A172 (cell line): ENCODE data around the gene ASB2. TPM values are rescaled to one million over a fixed set of nuclear protein-coding genes. Genes with fewer than 3 reads are reported as not detected.

Source experiments
- DNase-seq: peaks from one replicate; pipeline ENCODE4 v3.0.0-alpha.2; 2015; ENCODE audit warnings: low spot score
- total RNA-seq: library from RNA; depleted of rRNA; stranded (reverse); fragments of >200 nt; shearing (Covaris generic); gene quantifications from 2 replicates; pipeline ENCODE4 v1.2.3, GENCODE V29; 2014

Gene ASB2
- total RNA-seq, 1 experiment from 2014 or later: not detected

DNA sequence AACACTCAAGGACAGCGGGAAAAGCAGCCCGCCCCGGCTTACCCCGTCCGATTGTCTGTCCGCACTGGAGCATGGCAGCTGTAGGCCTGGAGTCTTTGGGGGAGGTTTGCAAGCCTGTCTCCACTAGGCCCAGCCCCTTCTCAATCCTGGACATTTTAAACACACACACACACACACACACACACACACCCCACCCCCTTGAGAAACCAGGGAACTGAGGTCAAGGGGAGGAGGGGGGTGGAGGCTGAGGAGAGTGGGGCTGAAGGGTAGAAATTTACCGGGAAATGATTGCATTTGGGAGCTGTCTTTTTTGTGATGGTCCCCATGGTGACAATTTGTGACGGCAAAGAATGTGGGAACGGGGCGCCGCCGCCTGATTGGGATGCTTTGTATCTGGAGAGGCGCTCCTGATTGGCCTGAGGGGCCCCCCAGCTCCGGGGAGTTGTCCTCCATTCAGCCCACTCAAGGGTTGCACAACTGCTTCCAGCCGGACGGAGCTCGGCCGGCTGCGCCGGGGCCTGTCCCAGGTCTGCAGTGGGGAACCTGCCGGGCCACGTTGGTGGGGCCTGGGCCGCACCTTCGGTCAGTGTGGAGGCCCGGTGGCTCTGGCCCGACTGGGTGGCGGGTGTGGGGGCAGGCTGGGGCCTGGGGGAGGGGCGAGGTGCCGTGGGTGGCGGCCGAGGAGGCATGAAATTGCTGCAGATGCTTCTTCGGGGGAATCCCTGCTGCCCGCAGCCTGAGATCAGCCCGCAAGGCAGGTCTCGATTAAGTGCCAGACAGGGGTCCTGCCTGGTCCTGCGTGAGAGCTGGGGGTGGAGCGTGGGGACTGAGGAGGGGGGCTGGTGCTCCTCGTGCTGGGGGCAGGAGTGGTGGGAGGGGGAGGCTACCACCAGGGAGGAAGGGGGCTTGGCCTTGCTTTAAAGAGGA, 49.2 kb downstream of the ASB2 start, which contains the start of gene FAM181A:
Gene FAM181A, plus strand, starts transcription at position 472 of the 927 bp plus-strand sequence. CDS start 942 bp downstream, outside the sequence.
- no peak for DNase-seq

GRCh38 chr14:93926245-93926872, 50.0 kb downstream of the ASB2 start:
- no peak for DNase-seq

DNA sequence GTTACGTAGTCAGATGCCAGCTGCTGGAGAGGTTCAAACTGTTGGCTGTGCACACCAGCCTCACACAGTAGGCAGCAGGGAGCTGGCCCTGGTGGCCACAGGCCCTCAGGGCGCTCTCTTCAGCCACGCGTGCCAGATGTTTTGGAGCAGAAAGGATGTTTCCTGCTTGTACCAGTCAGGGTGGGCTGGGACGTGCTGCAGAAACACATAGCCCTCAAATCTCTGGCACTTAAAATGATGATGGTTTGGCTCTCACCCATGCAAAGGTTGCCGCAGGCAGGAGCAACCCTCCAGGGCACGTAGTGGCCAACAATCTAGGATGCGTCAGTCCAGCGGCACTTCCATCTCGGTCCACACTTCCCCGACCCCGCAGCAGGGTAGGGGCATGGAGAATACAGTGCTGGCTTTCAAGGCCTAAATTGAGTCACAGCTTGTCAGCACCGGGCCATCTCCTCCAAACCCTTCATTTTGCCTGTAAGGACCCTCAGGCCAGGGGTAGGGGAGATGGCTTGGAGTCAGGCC, 50.9 kb downstream of the ASB2 start:
- DNase-seq: no peak

DNA sequence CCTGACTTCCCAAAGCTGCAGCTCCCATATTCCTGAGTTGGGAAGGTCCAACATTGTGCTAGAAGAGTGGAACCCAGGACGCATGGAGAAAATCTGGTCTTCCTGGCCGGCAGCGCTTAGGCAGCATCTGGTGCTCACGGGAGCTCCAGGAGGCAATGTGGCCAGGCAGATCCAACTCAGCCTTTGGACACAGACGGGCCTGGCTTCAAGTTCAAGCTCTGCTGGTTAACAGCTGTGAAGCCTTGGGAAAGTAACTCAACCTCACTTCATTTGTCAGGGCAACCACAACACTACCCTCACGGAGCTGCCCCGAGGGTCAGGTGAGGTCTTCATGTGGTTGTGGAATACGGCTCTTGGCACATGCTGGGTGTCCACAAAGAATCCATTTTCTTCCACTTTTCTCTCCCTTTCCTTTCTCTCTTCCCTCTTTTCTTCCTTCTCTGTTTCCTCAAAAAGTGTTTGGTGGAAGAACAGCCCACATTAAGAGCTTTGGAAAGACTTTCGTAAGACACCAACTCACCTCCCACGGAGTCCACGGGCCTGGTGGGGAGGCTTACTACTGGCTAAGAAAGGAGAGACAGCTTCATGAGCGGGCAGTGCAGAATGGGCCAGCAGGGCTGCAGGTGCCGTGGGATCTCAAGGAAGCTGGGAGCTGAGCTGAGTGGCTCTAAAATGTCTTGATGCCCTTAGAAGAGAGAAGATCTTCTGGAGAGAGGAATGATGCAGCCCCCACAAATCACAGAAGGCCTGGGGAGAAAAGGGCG, 51.6 kb downstream of the ASB2 start:
- DNase-seq: no peak

DNA sequence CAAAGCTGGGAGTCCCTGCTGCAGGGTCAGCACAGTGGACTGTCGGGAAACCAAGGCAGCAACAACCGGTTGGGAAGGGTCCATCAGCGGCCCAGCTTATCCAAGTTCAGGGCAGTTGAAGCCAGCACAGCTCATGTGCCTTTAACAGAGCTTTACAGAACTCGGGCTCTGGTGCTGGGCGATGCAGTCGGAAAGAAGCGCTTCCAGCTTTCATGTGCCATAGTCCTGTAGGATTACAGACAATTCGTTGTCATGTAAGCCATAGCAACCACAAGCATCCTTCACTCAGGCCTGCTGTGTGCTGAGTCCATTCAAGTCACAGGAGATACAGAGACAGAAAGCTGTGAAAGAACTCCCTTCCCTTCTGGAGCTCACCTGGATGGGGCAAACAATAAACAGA, 52.7 kb downstream of the ASB2 start:
- no peak for DNase-seq

- DNase-seq: no peak
These were observed 55.2 kb downstream of the ASB2 start for GRCh38 chr14:93921001-93921806.

GRCh38 chr14:93917141-93917540, 59.2 kb downstream of the ASB2 start:
- no peak for DNase-seq

DNA sequence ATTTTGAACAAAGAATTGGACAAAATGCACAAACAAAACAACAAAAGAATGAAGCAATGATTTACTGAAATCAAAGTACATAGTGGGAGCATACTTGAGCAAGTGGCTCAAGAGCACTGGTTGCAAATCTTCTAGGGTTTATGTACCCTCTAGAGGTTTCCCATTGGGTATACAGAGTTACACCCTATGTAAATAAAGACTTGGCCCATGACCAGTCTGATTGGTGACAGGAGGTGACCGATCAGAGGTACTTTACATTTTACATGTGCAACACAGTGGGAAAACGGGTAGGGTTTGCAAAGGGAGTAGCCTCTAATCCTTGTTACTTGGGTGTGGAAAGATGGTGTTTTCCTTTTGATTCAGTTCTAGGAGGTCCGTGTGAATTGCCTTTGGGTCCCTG, 59.9 kb downstream of the ASB2 start:
- DNase-seq: no peak

- DNase-seq: no peak
These were observed 60.6 kb downstream of the ASB2 start for GRCh38 chr14:93915800-93916199.

DNA sequence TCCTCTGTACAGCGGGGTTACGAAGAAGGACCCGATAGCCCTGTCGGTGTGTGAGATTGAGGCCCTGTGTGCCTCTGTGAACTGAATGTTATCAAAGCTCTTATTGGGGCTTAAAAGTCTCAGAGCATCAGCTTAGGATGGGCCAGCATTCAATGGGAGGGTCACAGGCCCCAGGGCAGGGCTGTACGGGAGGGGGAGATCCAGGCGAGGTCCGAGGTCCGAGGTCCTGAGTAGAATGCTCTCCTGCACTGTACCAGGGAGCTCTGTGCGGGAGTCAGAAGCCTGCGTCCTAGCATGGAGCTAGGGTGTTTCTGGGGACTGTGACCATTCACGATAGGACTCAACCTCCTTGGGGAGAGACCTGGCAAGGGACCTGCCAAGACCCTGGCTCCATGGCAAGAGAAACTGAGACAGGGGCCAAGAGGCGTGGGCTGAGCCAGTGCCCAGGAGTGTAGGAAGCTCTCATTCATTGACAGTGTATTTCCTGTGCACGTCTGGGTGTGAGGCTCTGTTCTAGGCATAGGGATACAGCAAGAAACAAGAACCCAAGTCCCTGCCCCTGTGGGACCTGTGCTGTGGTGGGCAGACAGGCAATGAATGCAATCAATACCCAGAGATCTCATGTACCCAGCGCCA, 61.2 kb downstream of the ASB2 start:
- no peak for DNase-seq

- no peak for DNase-seq
These were observed 62.1 kb downstream of the ASB2 start for GRCh38 chr14:93914278-93914677.

DNA sequence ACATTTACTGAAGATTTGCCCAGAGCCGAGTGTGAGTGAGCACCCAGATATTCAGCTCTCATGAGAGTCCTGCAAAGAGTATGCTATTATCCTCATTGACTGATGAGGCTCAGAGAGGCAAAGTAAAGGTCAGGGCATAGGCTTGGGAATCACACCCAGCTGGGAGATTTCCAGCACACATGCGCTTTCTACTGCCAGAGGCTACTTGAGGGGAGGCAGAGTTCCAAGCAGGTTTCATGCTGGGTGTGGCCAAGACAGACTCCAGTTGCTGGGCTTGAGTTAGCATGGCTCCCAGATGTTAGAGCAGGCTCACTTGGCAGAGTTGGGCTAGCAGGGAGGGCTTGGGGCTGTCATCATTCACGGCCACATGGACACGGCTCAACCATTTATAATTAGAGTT, 63.6 kb downstream of the ASB2 start:
- no peak for DNase-seq

DNA sequence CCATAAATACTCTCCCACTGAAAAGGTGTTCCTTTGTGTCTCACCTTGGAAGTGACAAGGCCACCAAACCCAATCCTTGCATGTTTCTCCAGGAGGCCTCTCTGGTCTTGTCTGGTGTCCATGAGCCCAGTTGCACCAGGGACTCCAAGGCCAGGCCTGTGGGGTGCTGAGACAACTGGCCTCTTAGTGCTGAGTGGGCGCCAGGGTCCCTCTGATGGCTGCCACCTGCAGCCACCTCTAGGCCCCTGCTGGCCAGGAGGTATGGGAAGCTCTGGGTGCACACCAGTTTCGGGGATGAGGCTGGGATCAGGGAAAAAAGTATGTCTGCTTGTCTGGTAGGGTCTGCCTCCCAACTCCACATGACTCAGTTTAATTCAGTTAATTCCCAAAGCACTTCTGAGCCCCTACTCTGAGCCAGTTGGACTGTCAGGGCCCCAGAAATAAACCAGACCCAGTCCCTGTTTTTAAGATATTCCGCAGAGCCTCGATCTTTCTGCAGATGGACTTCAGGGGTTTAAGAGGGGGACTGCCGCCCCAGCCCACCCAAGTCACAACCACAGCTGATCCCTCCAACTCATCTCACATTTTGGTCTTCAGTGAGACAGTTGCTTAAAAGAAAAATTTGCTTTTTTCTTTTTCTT, 64.3 kb downstream of the ASB2 start:
- DNase-seq: no peak

- DNase-seq: no peak
These were observed 66.8 kb downstream of the ASB2 start for GRCh38 chr14:93909429-93910128.

DNA sequence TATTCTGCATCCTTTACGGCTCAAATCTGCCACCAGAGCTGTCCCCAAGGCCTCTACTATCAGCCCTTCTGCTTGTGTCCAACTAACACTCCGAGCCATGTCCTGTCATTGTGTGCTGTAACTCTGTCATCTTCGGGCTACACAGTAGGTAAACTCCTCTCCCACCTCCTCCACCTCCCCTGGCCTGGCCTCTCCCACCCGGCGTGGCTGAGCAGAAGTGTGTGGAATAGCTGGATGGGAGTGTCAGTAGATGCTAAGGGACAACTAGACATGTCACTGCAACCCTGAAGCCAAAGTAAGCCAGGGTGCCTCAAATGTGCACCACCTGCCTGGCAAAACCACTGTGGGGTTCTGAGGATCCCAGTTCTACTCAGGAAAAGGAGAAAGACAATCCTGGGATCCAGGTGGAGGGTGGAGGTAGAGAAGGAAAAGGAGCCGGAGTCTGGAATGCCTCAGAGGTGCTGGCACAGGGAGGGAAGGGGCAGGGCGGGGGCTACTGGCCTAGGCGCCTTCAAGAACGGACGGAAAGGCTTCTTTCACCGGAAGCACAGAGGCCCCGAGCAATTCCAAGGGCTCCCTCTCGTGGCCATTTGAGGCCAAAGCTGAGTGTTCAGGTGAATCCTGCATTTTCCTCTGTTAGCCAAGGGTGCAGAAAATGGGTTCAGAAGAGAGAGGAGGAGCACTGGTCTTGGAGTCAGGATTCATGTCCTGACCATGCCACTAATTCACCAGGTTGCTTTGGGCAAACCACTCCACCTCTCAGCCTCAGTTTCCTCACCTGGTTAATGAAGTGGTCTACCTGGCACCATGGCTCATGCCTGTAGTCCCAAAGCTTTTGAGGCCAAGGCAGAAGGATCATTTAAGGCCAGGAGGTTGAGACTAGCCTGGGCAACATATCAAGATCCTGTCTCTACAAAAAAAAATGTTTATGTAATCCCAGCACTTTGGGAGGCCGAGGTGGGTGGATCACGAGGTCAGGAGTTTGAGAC, 69.7 kb downstream of the ASB2 start:
- peak; percentile 42 for DNase-seq

DNA sequence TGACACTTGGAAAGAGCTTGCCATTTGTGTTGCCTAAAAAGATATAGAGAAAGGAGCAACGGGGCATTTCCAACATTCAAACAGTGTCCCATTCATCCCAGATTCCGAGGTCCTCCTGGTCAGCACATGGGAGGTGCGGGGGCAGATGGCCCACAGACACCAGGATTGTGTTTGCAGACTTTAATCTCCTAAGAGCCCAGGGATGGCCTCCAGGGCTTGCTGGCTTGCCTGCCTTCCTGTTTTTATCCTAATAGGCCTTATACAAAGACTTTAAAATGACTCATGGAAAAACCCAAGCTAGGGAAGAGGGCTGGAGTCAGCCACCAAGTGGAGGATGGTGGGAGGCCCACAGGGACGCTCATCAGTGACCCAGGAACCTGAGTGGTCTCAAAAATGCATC, 70.7 kb downstream of the ASB2 start:
- DNase-seq: no peak

GRCh38 chr14:93903342-93904184, 72.8 kb downstream of the ASB2 start:
- DNase-seq: no peak
